MCF 10A (cell line): ENCODE results near the gene MAP2K3. TPM values are rescaled to one million over a fixed set of nuclear protein-coding genes. Genes with fewer than 3 reads are reported as not detected.
A peak's percentile ranks its signal among the peaks of the same experiment; 100 is the strongest.

ENCODE experiments used
- BruUV-seq: library from RNA; stranded (reverse); fragments of 400-500 nt; replicated peaks from 2 replicates; lab custom pipeline; 2021; lab: Mats Ljungman, UMichigan
- CTCF ChIA-PET: fragments of 300-600 bp; sonication (Branson Sonifier 250); formaldehyde crosslinking; extraction: SDS; loops from one replicate; lab custom pipeline; 2021; ENCODE audit warnings: antibody characterized with exemption, inconsistent platforms; lab: Yijun Ruan, JAX
- POLR2A ChIA-PET: fragments of 300-600, 350-650 bp; sonication (Branson Sonifier 250); formaldehyde crosslinking; extraction: SDS; loops from one replicate; lab custom pipeline; 2020; ENCODE audit warnings: antibody characterized with exemption, inconsistent platforms; lab: Yijun Ruan, JAX
- DNase-seq: peaks from one replicate; pipeline ENCODE4 v3.0.0-alpha.2; 2018; ENCODE audit not compliant: unreplicated experiment
- H3K27ac Mint-ChIP-seq: one replicate; pipeline ENCODE4 v1.8.0; 2022; ENCODE audit warnings: mild to moderate bottlenecking, low read depth, mixed read lengths; ENCODE audit not compliant: unreplicated experiment
- H3K27me3 Mint-ChIP-seq: one replicate; pipeline ENCODE4 v1.8.0; 2022; ENCODE audit warnings: mixed read lengths; ENCODE audit not compliant: insufficient read depth, unreplicated experiment
- H3K36me3 Mint-ChIP-seq: one replicate; pipeline ENCODE4 v1.8.0; 2022; ENCODE audit warnings: mild to moderate bottlenecking, moderate library complexity, mixed read lengths; ENCODE audit not compliant: insufficient read depth, unreplicated experiment
- H3K4me1 Mint-ChIP-seq: one replicate; pipeline ENCODE4 v1.8.0; 2022; ENCODE audit warnings: mixed read lengths; ENCODE audit not compliant: insufficient read depth, unreplicated experiment
- H3K4me3 Mint-ChIP-seq: one replicate; pipeline ENCODE4 v1.8.0; 2022; ENCODE audit warnings: mild to moderate bottlenecking, moderate library complexity, mixed read lengths; ENCODE audit not compliant: unreplicated experiment
- H3K9me3 Mint-ChIP-seq: one replicate; pipeline ENCODE4 v1.8.0; 2022; ENCODE audit warnings: mixed read lengths; ENCODE audit not compliant: unreplicated experiment
- CTCF ChIP-seq: fragments of 200-600 bp; IDR thresholded peaks from one replicate; pipeline ENCODE4 v1.8.0; 2022; ENCODE audit warnings: antibody characterized with exemption, mild to moderate bottlenecking; ENCODE audit not compliant: unreplicated experiment
- intact Hi-C: fragments of 100-400 bp; cut with micrococcal nuclease; formaldehyde crosslinking; loops from 2 replicates; pipeline ENCODE4 v1.14.1; 2022
- total RNA-seq: library from RNA; stranded (reverse); gene quantifications from 2 replicates; pipeline ENCODE4 v1.2.3, GENCODE V29; 2022

Gene MAP2K3
- total RNA-seq, 1 experiment from 2014 or later = 45.2 TPM

DNA sequence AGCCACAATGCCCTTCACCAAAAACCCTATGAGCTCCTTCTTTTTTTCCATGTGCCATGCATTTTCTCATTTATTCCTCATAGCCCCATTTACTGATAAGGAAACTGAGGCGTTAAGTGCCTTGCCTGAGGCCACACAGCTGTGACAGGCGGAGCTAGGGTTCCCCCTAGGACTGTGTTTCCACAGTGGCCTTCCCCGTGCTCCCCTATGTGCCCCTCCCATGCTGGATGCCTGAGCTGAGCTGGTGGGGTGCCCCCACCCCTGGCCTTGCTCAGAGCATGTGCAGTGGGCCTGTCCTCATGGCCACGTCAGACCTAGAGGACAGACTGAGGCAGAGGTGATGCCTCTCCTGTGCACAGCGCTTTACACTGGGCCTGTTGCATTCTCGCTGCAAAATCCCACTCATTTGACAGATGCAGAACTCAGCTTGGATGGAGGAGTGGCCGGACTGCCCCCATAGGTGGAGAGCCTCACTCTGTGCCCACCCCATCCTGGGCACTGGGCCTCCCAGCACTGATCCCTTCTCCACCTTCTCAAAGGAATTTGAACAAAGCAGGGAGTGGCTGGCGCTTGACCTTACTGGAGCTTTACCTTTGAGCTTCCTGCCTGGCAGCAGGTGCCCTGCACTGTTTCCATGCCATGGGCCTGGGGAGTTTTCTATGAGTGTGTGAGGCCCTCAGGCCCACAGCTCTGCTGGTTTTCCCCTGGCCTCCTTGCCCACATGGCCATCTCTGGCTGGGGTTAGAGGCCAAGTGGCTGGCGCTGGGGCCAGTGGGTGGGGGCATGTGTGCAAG is 2.6 kb downstream of the MAP2K3 start:
- Mint-ChIP-seq H3K27me3 (no peaks in the 10 kb centered on the region), H3K4me1 (peaks cover 31% of the 10 kb centered on the region), H3K27ac (peak overlapping the region; percentile 83), H3K4me3 (peak overlapping the region; percentile 86), H3K9me3 (no peaks in the 10 kb centered on the region), H3K36me3 (peaks cover 6% of the 10 kb centered on the region)
- DNase-seq = peak; percentile 72
- TF ChIP-seq CTCF = no peak
- intact Hi-C loops = loop anchor here (2.0 to 5.0 kb wide), 2 partner anchors 75 to 244 kb away; partner anchors contain the start of genes TMEM11 and USP22
- ChIA-PET POLR2A (interaction anchor here (1.0 to 4.1 kb wide), 21 partner anchors 7 to 1639 kb away, joined by 3 to 47 read pairs (median 5); partner anchors contain the start of genes ALDH3A2, DHRS7B, NATD1 and TMEM11), CTCF (interaction anchor here (0.6 to 2.2 kb wide), 13 partner anchors 9 to 1086 kb away, joined by 3 to 11 read pairs (median 3); no protein-coding TSS in a partner anchor)
- no TSS peak for BruUV-seq

GRCh38 chr17:21287703-21288449 is 3.4 kb downstream of the MAP2K3 start:
- TF ChIP-seq CTCF = no peak
- Mint-ChIP-seq H3K27me3 (no peaks in the 10 kb centered on the region), H3K4me1 (peaks cover 24% of the 10 kb centered on the region), H3K4me3 (peak overlapping the region; percentile 86), H3K9me3 (no peaks in the 10 kb centered on the region), H3K27ac (peak overlapping the region; percentile 83), H3K36me3 (peaks cover 13% of the 10 kb centered on the region)
- CTCF ChIA-PET = interaction anchor here (0.6 to 2.7 kb wide), 10 partner anchors 8 to 251 kb away, joined by 3 to 13 read pairs (median 4); no protein-coding TSS in a partner anchor
- BruUV-seq = no TSS peak
- peak; percentile 99 for DNase-seq
- POLR2A ChIA-PET = interaction anchor here (0.5 to 4.1 kb wide), 14 partner anchors 8 to 262 kb away, joined by 3 to 47 read pairs (median 8); partner anchors contain the start of genes DHRS7B, NATD1, TMEM11 and USP22
- intact Hi-C loops = loop anchor here (2.0 to 5.0 kb wide), 2 partner anchors 76 to 245 kb away; partner anchors contain the start of genes TMEM11 and USP22

GRCh38 chr17:21288571-21289017 is 4.1 kb downstream of the MAP2K3 start:
- ChIA-PET POLR2A (interaction anchor here (0.5 to 4.1 kb wide), 9 partner anchors 13 to 261 kb away, joined by 3 to 47 read pairs (median 17); partner anchors contain the start of genes DHRS7B, NATD1, TMEM11 and USP22), CTCF (interaction anchor here (0.5 to 2.7 kb wide), 6 partner anchors 9 to 223 kb away, joined by 3 to 13 read pairs (median 4); no protein-coding TSS in a partner anchor)
- intact Hi-C loops = loop anchor here (5.0 kb wide), 1 partner anchor 76 kb away; the partner anchor contains the start of gene TMEM11
- Mint-ChIP-seq H3K4me3 (peak overlapping the region; percentile 86), H3K36me3 (peaks cover 19% of the 10 kb centered on the region), H3K27ac (peak overlapping the region; percentile 83), H3K9me3 (no peaks in the 10 kb centered on the region), H3K27me3 (no peaks in the 10 kb centered on the region), H3K4me1 (peaks cover 24% of the 10 kb centered on the region)
- no peak for TF ChIP-seq CTCF
- BruUV-seq = no TSS peak
- DNase-seq = no peak
